ENCODE data around the gene PTF1A.

DNA sequence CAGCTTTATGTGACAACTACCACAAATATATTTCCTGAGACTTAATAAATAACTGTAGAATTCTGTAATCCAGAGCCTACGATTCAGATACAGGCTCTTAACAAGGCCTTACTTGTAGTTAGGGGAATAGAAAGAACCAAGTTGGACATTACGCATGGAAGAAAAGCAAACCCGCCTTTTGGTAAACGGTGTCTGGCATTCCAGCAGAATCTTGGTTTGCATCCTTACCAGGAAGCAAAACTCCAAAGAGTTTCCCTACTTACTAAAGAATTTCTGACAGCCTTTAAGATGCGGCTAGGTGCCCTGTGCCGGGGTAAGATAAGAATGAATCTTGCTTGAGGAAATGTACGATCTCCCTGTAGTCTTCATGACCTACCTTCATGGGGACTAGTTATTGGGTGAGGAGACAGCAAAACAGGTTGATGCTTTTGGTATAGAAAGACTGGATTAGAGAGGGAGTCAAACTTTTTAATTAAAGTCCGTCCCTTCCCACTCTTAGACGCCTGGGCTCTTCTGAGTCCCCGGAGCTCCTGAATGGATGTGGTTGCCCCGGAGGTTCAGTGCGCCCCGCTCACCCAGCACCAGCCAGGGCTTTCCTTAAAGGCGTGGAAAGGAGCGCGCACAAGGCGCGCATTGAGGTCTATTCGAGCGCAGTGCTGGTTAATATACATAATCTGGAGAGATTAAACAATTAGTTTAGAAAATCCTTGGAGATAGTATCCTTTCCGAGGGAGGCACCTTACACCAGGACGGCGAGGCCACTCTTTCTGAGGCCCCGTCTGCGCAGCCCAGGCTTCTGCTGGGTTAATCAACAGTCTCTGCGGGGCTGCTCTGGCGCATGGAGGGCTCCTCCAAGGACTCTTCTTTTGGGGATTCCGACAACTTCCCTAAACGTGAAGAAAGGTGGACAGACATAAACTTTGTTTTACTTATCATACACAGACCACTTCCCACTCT is 11.5 kb downstream of the PTF1A start:
- TF ChIP-seq CTCF (conservative IDR thresholded peaks at IDR 0.05; ENCODE audit: low read depth, low read length) (no peak), POLR2A (IDR thresholded peaks at IDR 0.05; ENCODE audit: low read depth, low read length) (no peak), ELK1 (IDR thresholded peaks at IDR 0.05; ENCODE audit: borderline replicate concordance, low read depth, low read length) (no peak), SMC3 (IDR thresholded peaks at IDR 0.05; ENCODE audit: low read depth, low read length) (no peak), RAD21 (IDR thresholded peaks at IDR 0.05; ENCODE audit: low read length) (no peak), NFE2L2 (IDR thresholded peaks at IDR 0.05; ENCODE audit: low read depth, low read length) (no peak), RFX5 (IDR thresholded peaks at IDR 0.05; ENCODE audit: low read depth, low read length) (no peak), MXI1 (IDR thresholded peaks at IDR 0.05; ENCODE audit: borderline replicate concordance, low read depth, low read length) (no peak), RCOR1 (IDR thresholded peaks at IDR 0.05; ENCODE audit: insufficient replicate concordance, low read length) (no peak), BHLHE40 (IDR thresholded peaks at IDR 0.05; ENCODE audit: low read depth, low read length) (no peak), CHD1 (IDR thresholded peaks at IDR 0.05; ENCODE audit: low read depth, low read length) (no peak), USF2 (IDR thresholded peaks at IDR 0.05; ENCODE audit: low read depth, low read length) (no peak), MAFK (IDR thresholded peaks at IDR 0.05; ENCODE audit: low read depth, low read length) (no peak)

Data from IMR-90 (cell line).